Loucy (cell line): ENCODE measurements around the gene MRAS.

ENCODE experiments used
- EZH2phosphoT487 ChIP-seq: fragments of 200-600 bp; IDR thresholded peaks from 2 replicates; pipeline ENCODE4 v1.6.1; 2018; ENCODE audit warnings: antibody characterized with exemption, mild to moderate bottlenecking, moderate library complexity, borderline replicate concordance
- TF ChIP-seq, protein P1 (sequence below): fragments of 200-600 bp; sonication (generic); conservative IDR thresholded peaks from 2 replicates; pipeline ENCODE4 v1.5.1; 2014; ENCODE audit warnings: mild to moderate bottlenecking, antibody characterized with exemption, low read length

DNA sequence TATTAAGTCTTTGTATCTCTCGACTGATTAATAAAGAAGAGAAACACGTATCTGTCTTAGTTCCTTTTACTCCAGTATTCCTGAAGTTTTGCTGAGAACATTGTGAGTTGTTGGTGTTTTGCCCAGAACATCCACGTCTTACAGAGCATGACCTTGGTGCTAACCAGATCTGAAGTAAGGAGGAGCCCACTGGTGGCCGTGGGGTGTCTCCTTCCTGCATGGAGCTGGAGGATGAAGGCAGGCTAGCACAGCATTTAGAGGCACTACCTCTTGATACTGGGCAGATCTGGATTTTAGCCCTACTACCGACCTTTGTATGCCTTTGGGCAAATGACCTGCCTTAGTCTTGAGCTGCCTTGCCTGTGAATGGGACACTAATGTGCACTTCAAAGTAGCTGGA, 57.1 kb downstream of the MRAS start:
- TF ChIP-seq, protein P1, sequence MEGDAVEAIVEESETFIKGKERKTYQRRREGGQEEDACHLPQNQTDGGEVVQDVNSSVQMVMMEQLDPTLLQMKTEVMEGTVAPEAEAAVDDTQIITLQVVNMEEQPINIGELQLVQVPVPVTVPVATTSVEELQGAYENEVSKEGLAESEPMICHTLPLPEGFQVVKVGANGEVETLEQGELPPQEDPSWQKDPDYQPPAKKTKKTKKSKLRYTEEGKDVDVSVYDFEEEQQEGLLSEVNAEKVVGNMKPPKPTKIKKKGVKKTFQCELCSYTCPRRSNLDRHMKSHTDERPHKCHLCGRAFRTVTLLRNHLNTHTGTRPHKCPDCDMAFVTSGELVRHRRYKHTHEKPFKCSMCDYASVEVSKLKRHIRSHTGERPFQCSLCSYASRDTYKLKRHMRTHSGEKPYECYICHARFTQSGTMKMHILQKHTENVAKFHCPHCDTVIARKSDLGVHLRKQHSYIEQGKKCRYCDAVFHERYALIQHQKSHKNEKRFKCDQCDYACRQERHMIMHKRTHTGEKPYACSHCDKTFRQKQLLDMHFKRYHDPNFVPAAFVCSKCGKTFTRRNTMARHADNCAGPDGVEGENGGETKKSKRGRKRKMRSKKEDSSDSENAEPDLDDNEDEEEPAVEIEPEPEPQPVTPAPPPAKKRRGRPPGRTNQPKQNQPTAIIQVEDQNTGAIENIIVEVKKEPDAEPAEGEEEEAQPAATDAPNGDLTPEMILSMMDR: no peak
- no peak for TF ChIP-seq EZH2phosphoT487
